ENCODE results near the gene LRRTM3.

LRRTM3 gene

DNA sequence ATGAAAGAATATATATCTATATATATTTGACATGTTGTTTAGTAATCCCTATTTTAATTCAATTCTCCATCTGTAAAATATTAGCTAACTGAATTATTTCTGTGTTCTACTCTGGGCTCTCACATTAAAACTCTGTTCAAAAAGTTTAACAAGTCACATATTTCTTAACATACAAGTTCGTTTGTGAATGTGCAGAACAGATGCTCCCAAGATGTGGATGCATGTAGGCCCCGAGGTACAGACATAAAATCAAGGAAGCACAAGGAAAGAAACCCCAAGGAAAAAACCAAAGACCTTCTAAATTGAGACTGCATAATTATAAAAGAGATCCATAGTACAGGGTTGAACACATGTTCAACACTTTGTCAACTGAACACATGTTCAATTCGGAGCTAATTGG lies 175.1 kb downstream of the LRRTM3 start:
- no peak overlapping the region for H3K27ac ChIP-seq
- H3K4me3 ChIP-seq = no peak overlapping the region
- TF ChIP-seq, protein P1, sequence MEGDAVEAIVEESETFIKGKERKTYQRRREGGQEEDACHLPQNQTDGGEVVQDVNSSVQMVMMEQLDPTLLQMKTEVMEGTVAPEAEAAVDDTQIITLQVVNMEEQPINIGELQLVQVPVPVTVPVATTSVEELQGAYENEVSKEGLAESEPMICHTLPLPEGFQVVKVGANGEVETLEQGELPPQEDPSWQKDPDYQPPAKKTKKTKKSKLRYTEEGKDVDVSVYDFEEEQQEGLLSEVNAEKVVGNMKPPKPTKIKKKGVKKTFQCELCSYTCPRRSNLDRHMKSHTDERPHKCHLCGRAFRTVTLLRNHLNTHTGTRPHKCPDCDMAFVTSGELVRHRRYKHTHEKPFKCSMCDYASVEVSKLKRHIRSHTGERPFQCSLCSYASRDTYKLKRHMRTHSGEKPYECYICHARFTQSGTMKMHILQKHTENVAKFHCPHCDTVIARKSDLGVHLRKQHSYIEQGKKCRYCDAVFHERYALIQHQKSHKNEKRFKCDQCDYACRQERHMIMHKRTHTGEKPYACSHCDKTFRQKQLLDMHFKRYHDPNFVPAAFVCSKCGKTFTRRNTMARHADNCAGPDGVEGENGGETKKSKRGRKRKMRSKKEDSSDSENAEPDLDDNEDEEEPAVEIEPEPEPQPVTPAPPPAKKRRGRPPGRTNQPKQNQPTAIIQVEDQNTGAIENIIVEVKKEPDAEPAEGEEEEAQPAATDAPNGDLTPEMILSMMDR (IDR thresholded peaks at IDR 0.05) = no peak
- DNase-seq (ENCODE audit: low spot score) = no peak

DNA sequence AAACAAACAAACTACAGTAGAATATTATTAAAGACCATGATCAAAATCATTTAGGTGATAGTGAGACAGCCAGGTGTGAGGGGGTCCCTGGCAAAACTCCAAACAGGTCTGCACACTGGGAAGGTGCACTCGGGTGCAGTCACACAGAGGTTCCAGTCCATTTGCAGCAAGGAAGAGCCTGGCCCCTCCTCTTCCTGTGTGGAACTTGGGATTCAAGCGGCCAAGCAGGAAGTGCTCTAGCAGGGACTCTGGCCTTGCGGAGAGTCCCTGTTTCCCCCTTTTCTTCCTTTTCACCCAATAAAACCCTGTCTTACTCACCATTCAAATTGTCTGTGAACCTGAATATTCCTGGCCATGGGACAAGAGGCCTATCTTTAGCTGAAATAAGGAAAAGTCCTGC lies 181.8 kb downstream of the LRRTM3 start:
- Histone ChIP-seq H3K27ac (no peak overlapping the region), H3K4me3 (no peak overlapping the region)
- TF ChIP-seq, protein P1 (IDR thresholded peaks at IDR 0.05) = no peak
- no peak for DNase-seq (ENCODE audit: low spot score)

DNA sequence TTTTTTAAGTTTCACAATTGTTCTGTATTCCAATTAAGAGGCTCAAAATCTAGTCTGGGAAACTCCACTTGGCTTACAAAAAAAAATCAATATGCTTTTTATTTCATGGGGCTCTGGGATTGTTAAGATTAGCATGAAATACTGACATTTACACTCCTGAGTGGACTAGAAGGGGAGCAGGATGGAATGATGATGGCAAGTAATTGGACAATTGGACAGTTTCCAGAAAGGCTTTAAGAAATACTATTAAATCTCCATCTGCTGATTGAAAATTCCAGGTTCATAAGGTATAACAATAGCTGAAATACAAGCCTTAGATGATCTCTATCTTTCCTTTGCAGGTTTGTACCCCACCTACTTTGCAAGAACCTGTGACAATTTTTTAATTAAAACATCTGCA lies 184.4 kb downstream of the LRRTM3 start:
- Histone ChIP-seq H3K4me3 (no peak overlapping the region), H3K27ac (no peak overlapping the region)
- no peak for DNase-seq (ENCODE audit: low spot score)
- TF ChIP-seq, protein P1 (IDR thresholded peaks at IDR 0.05) = no peak

DNA sequence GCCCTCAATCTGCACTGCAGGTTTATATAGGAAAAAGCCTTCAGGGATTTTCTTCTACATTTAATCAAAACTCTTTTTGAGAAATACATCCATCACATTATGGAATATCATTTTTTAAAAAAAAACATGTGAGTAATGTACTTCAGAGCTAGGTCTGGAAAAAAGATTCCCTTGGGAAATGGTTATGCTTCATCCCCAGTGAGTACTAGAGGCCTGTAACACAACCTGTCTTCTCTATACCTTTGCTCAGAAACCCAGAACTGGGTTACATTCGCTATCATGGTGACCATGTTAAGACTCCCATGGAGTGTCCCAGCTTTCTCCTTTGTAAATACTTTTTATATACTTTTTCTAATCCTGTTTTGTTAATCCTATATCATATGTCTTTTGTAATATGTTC lies 186.9 kb downstream of the LRRTM3 start:
- no peak overlapping the region for H3K27ac ChIP-seq
- TF ChIP-seq, protein P1 (IDR thresholded peaks at IDR 0.05) = no peak
- DNase-seq (ENCODE audit: low spot score) = no peak
- H3K4me3 ChIP-seq = no peak overlapping the region

DNA sequence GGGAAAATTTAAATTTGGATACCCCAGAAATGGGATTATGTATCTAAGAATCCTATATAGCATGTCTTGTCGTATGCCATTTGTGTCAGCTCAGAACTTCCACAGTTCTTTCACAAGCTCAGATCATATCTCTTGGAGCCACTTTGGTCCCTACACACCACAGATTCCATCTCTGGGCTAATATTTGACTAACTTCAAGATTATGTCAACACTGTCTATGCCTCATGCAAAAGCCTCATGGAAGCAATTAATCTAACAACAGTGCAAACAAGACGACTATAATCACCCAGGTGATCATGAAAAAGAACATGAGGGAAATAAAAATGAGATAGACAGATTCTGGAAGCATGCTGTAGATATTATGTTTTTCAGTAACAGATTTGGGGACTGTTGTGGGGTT lies 189.1 kb downstream of the LRRTM3 start:
- TF ChIP-seq, protein P1 (IDR thresholded peaks at IDR 0.05) = no peak
- no peak for DNase-seq (ENCODE audit: low spot score)
- Histone ChIP-seq H3K27ac (no peak overlapping the region), H3K4me3 (no peak overlapping the region)

DNA sequence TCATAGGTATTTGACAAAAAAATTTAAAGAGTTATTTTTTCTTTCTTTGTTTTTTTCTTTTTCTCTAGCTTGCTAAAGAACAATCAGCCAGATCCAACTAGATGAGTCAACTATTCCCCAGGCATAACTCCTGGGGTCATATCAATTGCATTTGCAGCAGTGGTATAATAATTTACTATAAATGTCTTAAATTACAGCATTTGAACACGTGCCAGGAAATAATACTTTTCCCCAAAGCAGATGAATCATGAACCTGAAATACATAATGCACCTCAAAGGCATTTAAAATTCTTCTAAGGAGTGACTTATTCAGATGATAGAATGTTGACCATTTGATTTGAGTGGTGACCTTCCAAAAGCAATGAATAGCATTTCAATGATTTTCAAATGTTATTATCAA lies 190.1 kb downstream of the LRRTM3 start:
- TF ChIP-seq, protein P1 (IDR thresholded peaks at IDR 0.05) = no peak
- H3K27ac ChIP-seq = no peak overlapping the region
- DNase-seq (ENCODE audit: low spot score) = no peak
- H3K4me3 ChIP-seq = no peak overlapping the region

DNA sequence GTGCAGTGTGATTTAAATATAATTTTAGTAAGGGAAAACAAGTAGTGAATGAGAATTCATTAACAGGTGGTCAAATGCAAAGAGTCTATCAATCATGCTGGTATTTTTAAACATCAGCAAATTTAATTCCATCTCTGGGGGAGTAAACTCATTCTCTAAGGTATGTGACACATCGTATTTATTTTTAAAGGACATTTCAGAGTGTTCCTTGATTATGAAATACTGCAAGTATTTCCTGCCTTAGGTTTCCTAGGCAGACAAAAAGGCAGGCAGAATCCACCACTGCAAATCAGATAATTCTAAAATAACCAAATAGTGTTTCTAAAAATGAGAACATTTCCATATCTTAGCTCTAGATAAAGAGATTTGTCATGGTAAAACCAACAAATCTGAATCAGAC lies 193.8 kb downstream of the LRRTM3 start:
- Histone ChIP-seq H3K27ac (no peak overlapping the region), H3K4me3 (no peak overlapping the region)
- TF ChIP-seq, protein P1 (IDR thresholded peaks at IDR 0.05) = no peak
- no peak for DNase-seq (ENCODE audit: low spot score)

Data from coronary artery (tissue), 2 donors.